ENCODE measurements around the gene PLD3.
"Not testable (repeated sequence)": the region's sequence is repeated elsewhere in the genome, so short reads cannot be mapped to it uniquely, and the experiment has no call there.

PLD3 gene

GRCh38 chr19:40397568-40397906 lies 49.0 kb downstream of the PLD3 start:
- H3K27me3 ChIP-seq (replicated peaks; ENCODE audit: control insufficient read depth, insufficient read depth, low read length, poor library complexity, severe bottlenecking), result no peaks in the 10 kb centered on the region
- no peak for DNase-seq
- H3K9me3 ChIP-seq (ENCODE audit: control insufficient read depth, low read length), result no peaks in the 10 kb centered on the region
- H3K27ac ChIP-seq (ENCODE audit: insufficient read depth, low read length, poor library complexity, severe bottlenecking), result no peak overlapping the region
- no peaks in the 10 kb centered on the region for H3K36me3 ChIP-seq (ENCODE audit: control insufficient read depth, insufficient read depth, low read length)
- H3K4me1 ChIP-seq (ENCODE audit: control insufficient read depth, insufficient read depth, low read length, poor library complexity, severe bottlenecking), result peaks cover 3% of the 10 kb centered on the region
- no peak overlapping the region for H3K4me3 ChIP-seq (ENCODE audit: insufficient read depth, low read depth, low read length, poor library complexity, severe bottlenecking)

- no peaks in the 10 kb centered on the region for H3K36me3 ChIP-seq (ENCODE audit: control insufficient read depth, insufficient read depth, low read length)
- H3K4me1 ChIP-seq (ENCODE audit: control insufficient read depth, insufficient read depth, low read length, poor library complexity, severe bottlenecking), result peaks cover 3% of the 10 kb centered on the region
- no peak overlapping the region for H3K4me3 ChIP-seq (ENCODE audit: insufficient read depth, low read depth, low read length, poor library complexity, severe bottlenecking)
- no peak overlapping the region for H3K27ac ChIP-seq (ENCODE audit: insufficient read depth, low read length, poor library complexity, severe bottlenecking)
- DNase-seq, result peak; percentile 25 to 56 (median 43)
- H3K9me3 ChIP-seq (ENCODE audit: control insufficient read depth, low read length), result no peaks in the 10 kb centered on the region
- no peaks in the 10 kb centered on the region for H3K27me3 ChIP-seq (replicated peaks; ENCODE audit: control insufficient read depth, insufficient read depth, low read length, poor library complexity, severe bottlenecking)
Observed at GRCh38 chr19:40398417-40399131, 50.1 kb downstream of the PLD3 start.

- H3K9me3 ChIP-seq (ENCODE audit: control insufficient read depth, low read length), result no peaks in the 10 kb centered on the region
- H3K27me3 ChIP-seq (replicated peaks; ENCODE audit: control insufficient read depth, insufficient read depth, low read length, poor library complexity, severe bottlenecking), result no peaks in the 10 kb centered on the region
- no peak overlapping the region for H3K27ac ChIP-seq (ENCODE audit: insufficient read depth, low read length, poor library complexity, severe bottlenecking)
- no peak overlapping the region for H3K4me3 ChIP-seq (ENCODE audit: insufficient read depth, low read depth, low read length, poor library complexity, severe bottlenecking)
- peaks cover 3% of the 10 kb centered on the region for H3K4me1 ChIP-seq (ENCODE audit: control insufficient read depth, insufficient read depth, low read length, poor library complexity, severe bottlenecking)
- DNase-seq, result no peak
- H3K36me3 ChIP-seq (ENCODE audit: control insufficient read depth, insufficient read depth, low read length), result no peaks in the 10 kb centered on the region
Observed at GRCh38 chr19:40400559-40400958, 52.1 kb downstream of the PLD3 start.

GRCh38 chr19:40403262-40403984 lies 54.9 kb downstream of the PLD3 start:
- H3K9me3 ChIP-seq (ENCODE audit: control insufficient read depth, low read length), result no peaks in the 10 kb centered on the region
- H3K4me3 ChIP-seq (ENCODE audit: insufficient read depth, low read depth, low read length, poor library complexity, severe bottlenecking), result peak overlapping the region; percentile 73
- peak overlapping the region; percentile 53 for H3K27ac ChIP-seq (ENCODE audit: insufficient read depth, low read length, poor library complexity, severe bottlenecking)
- peak; percentile 69 to 75 (median 70) for DNase-seq
- H3K4me1 ChIP-seq (ENCODE audit: control insufficient read depth, insufficient read depth, low read length, poor library complexity, severe bottlenecking), result peaks cover 4% of the 10 kb centered on the region
- no peaks in the 10 kb centered on the region for H3K36me3 ChIP-seq (ENCODE audit: control insufficient read depth, insufficient read depth, low read length)
- no peaks in the 10 kb centered on the region for H3K27me3 ChIP-seq (replicated peaks; ENCODE audit: control insufficient read depth, insufficient read depth, low read length, poor library complexity, severe bottlenecking)

GRCh38 chr19:40407714-40408597 lies 59.5 kb downstream of the PLD3 start:
- Histone ChIP-seq H3K27me3 (replicated peaks; ENCODE audit: control insufficient read depth, insufficient read depth, low read length, poor library complexity, severe bottlenecking) (no peaks in the 10 kb centered on the region), H3K4me1 (ENCODE audit: control insufficient read depth, insufficient read depth, low read length, poor library complexity, severe bottlenecking) (peaks cover 3% of the 10 kb centered on the region), H3K36me3 (ENCODE audit: control insufficient read depth, insufficient read depth, low read length) (no peaks in the 10 kb centered on the region), H3K9me3 (ENCODE audit: control insufficient read depth, low read length) (no peaks in the 10 kb centered on the region), H3K4me3 (ENCODE audit: insufficient read depth, low read depth, low read length, poor library complexity, severe bottlenecking) (no peak overlapping the region), H3K27ac (ENCODE audit: insufficient read depth, low read length, poor library complexity, severe bottlenecking) (no peak overlapping the region)
- DNase-seq, result no peak

- not testable (repeated sequence) for H3K4me1 ChIP-seq (ENCODE audit: control insufficient read depth, insufficient read depth, low read length, poor library complexity, severe bottlenecking); H3K27me3 ChIP-seq (replicated peaks; ENCODE audit: control insufficient read depth, insufficient read depth, low read length, poor library complexity, severe bottlenecking); H3K36me3 ChIP-seq (ENCODE audit: control insufficient read depth, insufficient read depth, low read length); DNase-seq; H3K9me3 ChIP-seq (ENCODE audit: control insufficient read depth, low read length); H3K27ac ChIP-seq (ENCODE audit: insufficient read depth, low read length, poor library complexity, severe bottlenecking); H3K4me3 ChIP-seq (ENCODE audit: insufficient read depth, low read depth, low read length, poor library complexity, severe bottlenecking)
Observed at GRCh38 chr19:40408598-40408925, 60.1 kb downstream of the PLD3 start.

GRCh38 chr19:40410030-40410389 lies 61.5 kb downstream of the PLD3 start:
- DNase-seq, result no peak
- Histone ChIP-seq H3K27ac (ENCODE audit: insufficient read depth, low read length, poor library complexity, severe bottlenecking) (no peak overlapping the region), H3K4me1 (ENCODE audit: control insufficient read depth, insufficient read depth, low read length, poor library complexity, severe bottlenecking) (peaks cover 3% of the 10 kb centered on the region), H3K27me3 (replicated peaks; ENCODE audit: control insufficient read depth, insufficient read depth, low read length, poor library complexity, severe bottlenecking) (no peaks in the 10 kb centered on the region), H3K36me3 (ENCODE audit: control insufficient read depth, insufficient read depth, low read length) (no peaks in the 10 kb centered on the region), H3K9me3 (ENCODE audit: control insufficient read depth, low read length) (no peaks in the 10 kb centered on the region), H3K4me3 (ENCODE audit: insufficient read depth, low read depth, low read length, poor library complexity, severe bottlenecking) (no peak overlapping the region)

GRCh38 chr19:40411125-40411842 lies 62.8 kb downstream of the PLD3 start:
- DNase-seq, result no peak
- Histone ChIP-seq H3K4me3 (ENCODE audit: insufficient read depth, low read depth, low read length, poor library complexity, severe bottlenecking) (no peak overlapping the region), H3K27ac (ENCODE audit: insufficient read depth, low read length, poor library complexity, severe bottlenecking) (no peak overlapping the region), H3K9me3 (ENCODE audit: control insufficient read depth, low read length) (no peaks in the 10 kb centered on the region), H3K36me3 (ENCODE audit: control insufficient read depth, insufficient read depth, low read length) (no peaks in the 10 kb centered on the region), H3K27me3 (replicated peaks; ENCODE audit: control insufficient read depth, insufficient read depth, low read length, poor library complexity, severe bottlenecking) (no peaks in the 10 kb centered on the region), H3K4me1 (ENCODE audit: control insufficient read depth, insufficient read depth, low read length, poor library complexity, severe bottlenecking) (peaks cover 3% of the 10 kb centered on the region)

GRCh38 chr19:40411958-40412499 lies 63.5 kb downstream of the PLD3 start:
- Histone ChIP-seq H3K27ac (ENCODE audit: insufficient read depth, low read length, poor library complexity, severe bottlenecking) (no peak overlapping the region), H3K4me3 (ENCODE audit: insufficient read depth, low read depth, low read length, poor library complexity, severe bottlenecking) (no peak overlapping the region), H3K36me3 (ENCODE audit: control insufficient read depth, insufficient read depth, low read length) (no peaks in the 10 kb centered on the region), H3K9me3 (ENCODE audit: control insufficient read depth, low read length) (no peaks in the 10 kb centered on the region), H3K4me1 (ENCODE audit: control insufficient read depth, insufficient read depth, low read length, poor library complexity, severe bottlenecking) (peaks cover 4% of the 10 kb centered on the region), H3K27me3 (replicated peaks; ENCODE audit: control insufficient read depth, insufficient read depth, low read length, poor library complexity, severe bottlenecking) (no peaks in the 10 kb centered on the region)
- DNase-seq, result no peak
